22Rv1 (cell line): Measurements from ENCODE around the gene JAG2.

Source experiments
- CTCF ChIP-seq: fragments of 450-650 bp; IDR thresholded peaks from 2 replicates; pipeline ENCODE4 v1.5.1; 2017; ENCODE audit warnings: mild to moderate bottlenecking
- ZFX ChIP-seq: fragments of 450-650 bp; IDR thresholded peaks from 2 replicates; pipeline ENCODE4 v1.6.1; 2017; ENCODE audit warnings: antibody characterized with exemption, borderline replicate concordance

- 0 out of 2 replicates have a peak, but pooled peaks have one; percentile 14 for TF ChIP-seq CTCF
- TF ChIP-seq ZFX, result no peak
These were observed 12.3 kb upstream of the JAG2 start, which contains the start of gene NUDT14 for GRCh38 chr14:105180592-105181548.
